ENCODE measurements around the gene EXOSC10. TPM values are rescaled to one million over a fixed set of nuclear protein-coding genes. Genes with fewer than 3 reads are reported as not detected.

The EXOSC10 gene
- total RNA-seq, 4 donors from 2014 or later: 56.1 to 63.4 (median 59.5) TPM

- TF ChIP-seq CTCF (IDR thresholded peaks at IDR 0.05; ENCODE audit: low read depth): no peak
These were observed 41.0 kb downstream of the EXOSC10 start for GRCh38 chr1:11058595-11059154.

- TF ChIP-seq CTCF (IDR thresholded peaks at IDR 0.05; ENCODE audit: low read depth): no peak
These were observed 41.6 kb downstream of the EXOSC10 start for GRCh38 chr1:11058026-11058425.

GRCh38 chr1:11057477-11057876 is 42.2 kb downstream of the EXOSC10 start:
- no peak for TF ChIP-seq CTCF (IDR thresholded peaks at IDR 0.05; ENCODE audit: low read depth)

- no peak for TF ChIP-seq CTCF (IDR thresholded peaks at IDR 0.05; ENCODE audit: low read depth)
These were observed 43.2 kb downstream of the EXOSC10 start for GRCh38 chr1:11056504-11056903.

GRCh38 chr1:11055676-11056075 is 44.0 kb downstream of the EXOSC10 start:
- TF ChIP-seq CTCF (IDR thresholded peaks at IDR 0.05; ENCODE audit: low read depth): no peak

GRCh38 chr1:11054666-11055065 is 45.0 kb downstream of the EXOSC10 start:
- no peak for TF ChIP-seq CTCF (IDR thresholded peaks at IDR 0.05; ENCODE audit: low read depth)

GRCh38 chr1:11054181-11054580 is 45.5 kb downstream of the EXOSC10 start:
- no peak for TF ChIP-seq CTCF (IDR thresholded peaks at IDR 0.05; ENCODE audit: low read depth)

All from subcutaneous adipose tissue (tissue), 4 donors.